ENCODE data around the gene PCNT. TPM values are rescaled to one million over a fixed set of nuclear protein-coding genes. Genes with fewer than 3 reads are reported as not detected.
A peak's percentile ranks its signal among the peaks of the same experiment; 100 is the strongest.

PCNT gene
- total RNA-seq, 3 donors from 2014 or later = 20.4 to 36.9 (median 26.1) TPM

- TF ChIP-seq CTCF (IDR thresholded peaks at IDR 0.05) = no peak
- peak; percentile 38 for ATAC-seq
- intact Hi-C loops (cut with DNase I, micrococcal nuclease) = no loop called here
- Histone ChIP-seq H3K9me3 (no peaks in the 10 kb centered on the region), H3K4me3 (no peak overlapping the region), H3K4me1 (ENCODE audit: low read depth) (no peaks in the 10 kb centered on the region), H3K36me3 (ENCODE audit: low read depth) (peaks cover 12% of the 10 kb centered on the region)
- DNase-seq = peak in 1 of 3 donors; percentile 62
Observed at GRCh38 chr21:46425571-46425970, 101.6 kb downstream of the PCNT start.

DNA sequence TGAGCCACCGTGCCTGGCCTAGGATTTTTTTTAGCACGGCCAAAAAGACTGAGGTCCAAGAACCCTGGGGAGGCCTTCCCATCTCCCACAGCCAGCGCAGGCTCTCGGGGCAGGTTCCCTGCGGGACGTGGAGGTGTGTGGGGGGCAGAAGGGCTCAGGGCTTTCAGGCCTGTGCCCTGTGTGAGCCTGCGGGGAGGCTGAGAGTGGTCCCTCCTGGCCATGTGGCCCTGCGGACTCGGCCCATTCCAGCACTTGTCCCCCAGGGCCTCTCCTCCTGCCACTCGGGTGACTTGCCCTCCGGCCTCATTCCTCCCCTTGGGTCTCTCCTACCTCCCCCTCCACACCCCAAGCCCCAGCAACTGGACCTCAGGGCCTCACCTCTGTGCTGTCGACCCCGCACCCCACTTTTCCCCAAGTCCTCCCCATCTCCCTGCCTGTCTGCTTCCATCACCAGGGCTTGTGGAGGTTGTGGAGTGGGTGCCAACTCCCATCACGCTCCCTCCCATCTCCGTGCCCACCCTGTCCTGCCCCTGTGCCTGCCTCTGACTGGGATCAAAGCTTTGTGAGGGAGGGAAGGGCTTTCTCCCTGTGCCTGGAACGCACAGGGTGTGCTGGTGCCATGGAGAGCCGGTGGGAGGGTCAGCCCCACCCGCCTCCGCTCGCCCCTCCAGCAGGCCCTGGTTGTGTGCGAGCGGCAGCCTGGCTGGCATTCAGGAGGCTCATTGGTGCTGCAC, 102.5 kb downstream of the PCNT start:
- Histone ChIP-seq H3K36me3 (ENCODE audit: low read depth) (peaks cover 12% of the 10 kb centered on the region), H3K4me1 (ENCODE audit: low read depth) (no peaks in the 10 kb centered on the region), H3K4me3 (no peak overlapping the region), H3K9me3 (no peaks in the 10 kb centered on the region)
- intact Hi-C loops (cut with DNase I, micrococcal nuclease) = no loop called here
- DNase-seq (peak in 1 of 3 donors; percentile 37), ATAC-seq (no peak)
- no peak for TF ChIP-seq CTCF (IDR thresholded peaks at IDR 0.05)

GRCh38 chr21:46427516-46427915, 103.6 kb downstream of the PCNT start:
- intact Hi-C loops (cut with DNase I, micrococcal nuclease) = no loop called here
- no peak for TF ChIP-seq CTCF (IDR thresholded peaks at IDR 0.05)
- Histone ChIP-seq H3K4me3 (no peak overlapping the region), H3K36me3 (ENCODE audit: low read depth) (peaks cover 10% of the 10 kb centered on the region), H3K4me1 (ENCODE audit: low read depth) (no peaks in the 10 kb centered on the region), H3K9me3 (no peaks in the 10 kb centered on the region)
- DNase-seq = peak in 1 of 3 donors; percentile 23
- no peak for ATAC-seq

DNA sequence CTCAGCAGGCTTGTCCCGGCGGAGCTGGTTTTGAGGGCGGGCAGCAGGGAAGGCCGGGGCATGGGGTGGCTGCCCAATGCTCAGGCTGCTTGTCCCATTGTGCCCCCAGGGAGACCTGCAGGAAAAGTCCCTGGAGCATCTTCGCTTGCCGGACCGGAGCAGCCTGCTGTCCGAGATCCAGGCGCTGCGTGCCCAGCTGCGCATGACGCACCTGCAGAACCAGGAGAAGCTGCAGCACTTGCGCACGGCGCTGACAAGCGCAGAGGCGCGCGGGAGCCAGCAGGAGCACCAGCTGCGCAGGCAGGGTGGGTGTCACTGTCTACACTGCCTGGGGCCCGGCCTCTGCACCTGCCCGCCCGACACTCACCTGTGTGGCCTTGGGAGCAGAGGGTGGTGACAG, 104.3 kb downstream of the PCNT start:
- Histone ChIP-seq H3K4me3 (no peak overlapping the region), H3K4me1 (ENCODE audit: low read depth) (no peaks in the 10 kb centered on the region), H3K36me3 (ENCODE audit: low read depth) (peaks cover 10% of the 10 kb centered on the region), H3K9me3 (no peaks in the 10 kb centered on the region)
- no peak for TF ChIP-seq CTCF (IDR thresholded peaks at IDR 0.05)
- DNase-seq = peak in 1 of 3 donors; percentile 36
- no peak for ATAC-seq
- intact Hi-C loops (cut with DNase I, micrococcal nuclease) = no loop called here

- no peak for TF ChIP-seq CTCF (IDR thresholded peaks at IDR 0.05)
- intact Hi-C loops (cut with DNase I, micrococcal nuclease) = no loop called here
- Histone ChIP-seq H3K36me3 (ENCODE audit: low read depth) (peaks cover 10% of the 10 kb centered on the region), H3K4me1 (ENCODE audit: low read depth) (no peaks in the 10 kb centered on the region), H3K9me3 (no peaks in the 10 kb centered on the region), H3K4me3 (no peak overlapping the region)
- ATAC-seq (no peak), DNase-seq (peak in 1 of 3 donors; percentile 41)
Observed at GRCh38 chr21:46428987-46429710, 105.2 kb downstream of the PCNT start.
